IMR-90 (cell line): Measurements from ENCODE around the gene USP33. TPM values are rescaled to one million over a fixed set of nuclear protein-coding genes. Genes with fewer than 3 reads are reported as not detected.

Source experiments
- ATAC-seq: fragments of 200-7000 bp; cut with Tn5 transposase; 2 replicates; pipeline ENCODE4 v1.9.1; 2020; ENCODE audit warnings: low read depth, mild to moderate bottlenecking, moderate library complexity
- BruUV-seq: library from RNA; stranded (reverse); fragments of 400-500 nt; replicated peaks from 2 replicates; lab custom pipeline; 2021; lab: Mats Ljungman, UMichigan
- CTCF ChIA-PET: fragments of 300-600 bp; formaldehyde crosslinking; extraction: SDS; loops from one replicate; lab custom pipeline; 2021; ENCODE audit warnings: antibody characterized with exemption; lab: Yijun Ruan, JAX
- POLR2A ChIA-PET: fragments of 300-600 bp; sonication (Branson Sonifier 250); formaldehyde crosslinking; loops from one replicate; lab custom pipeline; 2022; ENCODE audit warnings: antibody characterized with exemption; ENCODE audit not compliant: unreplicated experiment; lab: Charles Lee
- DNase-seq: peaks from one replicate; pipeline ENCODE4 v3.0.0; 2013
- H2AFZ ChIP-seq: replicated peaks from 2 replicates; pipeline ENCODE3; 2013; ENCODE audit warnings: low read length, mild to moderate bottlenecking; ENCODE audit not compliant: poor library complexity
- H2AK5ac ChIP-seq: 2 replicates; pipeline ENCODE4 v1.6.1; 2013; ENCODE audit warnings: low read depth, low read length, inconsistent platforms
- H2AK9ac ChIP-seq: replicated peaks from 2 replicates; pipeline ENCODE3; 2013; ENCODE audit warnings: mild to moderate bottlenecking, low read depth, low read length, moderate library complexity; ENCODE audit not compliant: poor library complexity
- H2BK120ac ChIP-seq: 2 replicates; pipeline ENCODE4 v1.6.1; 2013; ENCODE audit warnings: low read depth, low read length, inconsistent platforms
- H2BK15ac ChIP-seq: 3 replicates; pipeline ENCODE4 v1.6.1; 2013; ENCODE audit warnings: low read depth, low read length, inconsistent platforms
- H2BK20ac ChIP-seq: 2 replicates; pipeline ENCODE4 v1.6.1; 2013; ENCODE audit warnings: low read depth, mild to moderate bottlenecking, inconsistent platforms, low read length, moderate library complexity
- H2BK5ac ChIP-seq: 2 replicates; pipeline ENCODE4 v1.6.1; 2013; ENCODE audit warnings: mild to moderate bottlenecking, low read depth, low read length, inconsistent platforms; ENCODE audit not compliant: poor library complexity, severe bottlenecking
- H3K14ac ChIP-seq: replicated peaks from 2 replicates; pipeline ENCODE4 v1.6.1; 2013; ENCODE audit warnings: low read depth, low read length, inconsistent platforms
- H3K18ac ChIP-seq: 2 replicates; pipeline ENCODE4 v1.6.1; 2013; ENCODE audit warnings: low read depth, low read length, control low read depth
- H3K23ac ChIP-seq: 2 replicates; pipeline ENCODE4 v1.6.1; 2013; ENCODE audit warnings: low read depth, low read length, inconsistent platforms
- H3K27ac ChIP-seq: 2 replicates; pipeline ENCODE4 v1.5.1; 2013; ENCODE audit warnings: mild to moderate bottlenecking, control low read depth, low read length; ENCODE audit not compliant: insufficient read depth
- H3K27me3 ChIP-seq: 2 replicates; pipeline ENCODE4 v1.6.1; 2013; ENCODE audit warnings: low read length; ENCODE audit not compliant: control insufficient read depth, insufficient read depth
- H3K36me3 ChIP-seq: 2 replicates; pipeline ENCODE4 v1.6.1; 2013; ENCODE audit warnings: low read length, mixed read lengths; ENCODE audit not compliant: control insufficient read depth, insufficient read depth
- H3K4ac ChIP-seq: 2 replicates; pipeline ENCODE4 v1.6.1; 2013; ENCODE audit warnings: low read depth, low read length, inconsistent platforms
- H3K4me1 ChIP-seq: 2 replicates; pipeline ENCODE4 v1.6.1; 2013; ENCODE audit warnings: low read length, mixed read lengths; ENCODE audit not compliant: control insufficient read depth, insufficient read depth
- H3K4me2 ChIP-seq: 2 replicates; pipeline ENCODE4 v1.6.1; 2013; ENCODE audit warnings: low read depth, mild to moderate bottlenecking, control low read depth, low read length, moderate library complexity
- H3K4me3 ChIP-seq: 2 replicates; pipeline ENCODE4 v1.5.1; 2013; ENCODE audit warnings: low read depth, mild to moderate bottlenecking, control low read depth, low read length, moderate library complexity; ENCODE audit not compliant: insufficient read depth
- H3K56ac ChIP-seq: 2 replicates; pipeline ENCODE4 v1.6.1; 2013; ENCODE audit warnings: low read length, inconsistent platforms; ENCODE audit not compliant: insufficient read depth; ENCODE audit errors: extremely low read depth
- H3K79me1 ChIP-seq, 2 experiments: 2 replicates each; pipeline ENCODE4 v1.6.1; 2013; ENCODE audit warnings: low read length in 2 of 2, inconsistent platforms in 1 of 2, low read depth in 1 of 2
- H3K9ac ChIP-seq: 2 replicates; pipeline ENCODE4 v1.6.1; 2013; ENCODE audit warnings: low read depth, low read length, control low read depth
- H3K9me1 ChIP-seq: 2 replicates; pipeline ENCODE4 v1.6.1; 2013; ENCODE audit warnings: low read length, inconsistent platforms; ENCODE audit not compliant: insufficient read depth
- H3K9me3 ChIP-seq: 2 replicates; pipeline ENCODE4 v1.6.1; 2013; ENCODE audit warnings: low read length; ENCODE audit not compliant: control insufficient read depth, insufficient read depth
- H4K20me1 ChIP-seq: 2 replicates; pipeline ENCODE4 v1.6.1; 2013; ENCODE audit warnings: low read length, inconsistent platforms; ENCODE audit not compliant: insufficient read depth
- H4K5ac ChIP-seq: 2 replicates; pipeline ENCODE4 v1.6.1; 2013; ENCODE audit warnings: mild to moderate bottlenecking, low read depth, low read length, control low read depth
- H4K8ac ChIP-seq, 2 experiments: 2 replicates each; pipeline ENCODE4 v1.6.1; 2013; ENCODE audit warnings: low read depth in 2 of 2, low read length in 2 of 2, control low read depth in 1 of 2, inconsistent platforms in 1 of 2
- H4K91ac ChIP-seq: 2 replicates; pipeline ENCODE4 v1.6.1; 2013; ENCODE audit warnings: low read depth, low read length, inconsistent platforms; ENCODE audit not compliant: insufficient read depth
- MAFK ChIP-seq: IDR thresholded peaks from 2 replicates; pipeline ENCODE4 v1.6.1; 2012; ENCODE audit warnings: low read depth, low read length, improper control_type of control experiment
- WGBS, 2 experiments: methylation state at CpG; one replicate each; pipeline versions ENCODE4 v1.1.5 to v1.1.7; 2013; ENCODE audit warnings: missing lambda C conversion rate in 2 of 2; ENCODE audit not compliant: insufficient read length in 1 of 2; ENCODE audit errors: extremely low coverage in 2 of 2; 5-methylcytosine and 5-hydroxymethylcytosine counted together
- dilution Hi-C: fragments of 300-500 bp; cut with HindIII; formaldehyde crosslinking; loops from one replicate; pipeline ENCODE4 v1.14.3; 2018; ENCODE audit warnings: low sequenced_read_pairs; ENCODE audit not compliant: unreplicated experiment
- in situ Hi-C: fragments of 300-500 bp; cut with MboI; formaldehyde crosslinking; loops from 3 replicates; pipeline ENCODE4 v1.14.3; 2019; ENCODE audit warnings: low sequenced_read_pairs, inconsistent platforms, mixed read lengths
- intact Hi-C: fragments of 100-400 bp; cut with micrococcal nuclease; formaldehyde crosslinking; loops from 2 replicates; pipeline ENCODE4 v1.10.0; 2022
- polyA plus RNA-seq, 3 experiments: library from polyadenylated mRNA; depleted of rRNA; stranded (reverse); fragments of >200 nt; gene quantifications; 2 replicates each; pipeline ENCODE4 v1.2.3, GENCODE V29; 2012; ENCODE audit warnings: low replicate concordance in 1 of 3
- total RNA-seq: library from RNA; depleted of rRNA; stranded (reverse); fragments of >200 nt; gene quantifications from 2 replicates; pipeline ENCODE4 v1.2.3, GENCODE V29; 2012
- TF ChIP-seq, protein P1 (sequence below): fragments of 150-350 bp; IDR thresholded peaks from 2 replicates; pipeline ENCODE4 v1.6.1; 2017; ENCODE audit warnings: mild to moderate bottlenecking, antibody characterized with exemption, low read length, low read depth

The USP33 gene
- total and polyA plus RNA-seq, 2 of the 4 experiments (the other 2 are of a cell fraction) = 33.7 to 64.5 TPM

DNA sequence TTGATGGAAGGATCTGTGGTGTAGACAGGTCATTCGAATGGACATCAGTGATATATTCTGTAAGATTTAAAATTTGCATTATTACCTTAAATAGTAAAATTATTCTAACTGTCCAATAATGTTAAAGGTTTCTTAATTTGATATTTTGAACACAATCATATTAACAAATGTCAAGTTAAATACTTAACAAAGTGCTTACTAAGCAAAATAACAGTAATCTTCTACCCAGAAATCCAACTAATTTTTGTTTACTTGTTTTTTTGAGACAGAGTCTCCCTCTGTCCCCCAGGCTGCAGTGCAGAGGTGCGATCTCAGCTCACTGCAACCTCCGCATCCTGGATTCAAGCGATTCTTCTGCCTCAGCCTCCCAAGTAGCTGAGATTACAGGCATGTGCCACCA, 33.9 kb downstream of the USP33 start:
- no TSS peak for BruUV-seq
- no peak overlapping the region for H3K23ac ChIP-seq
- H2BK20ac ChIP-seq = no peak overlapping the region
- H3K9me1 ChIP-seq = no peaks in the 10 kb centered on the region
- H4K8ac ChIP-seq = no peak overlapping the region
- no peak overlapping the region for H3K4me3 ChIP-seq
- no peak overlapping the region for H3K9ac ChIP-seq
- no peak overlapping the region for H2AFZ ChIP-seq
- H4K5ac ChIP-seq = no peak overlapping the region
- H3K27ac ChIP-seq = no peak overlapping the region
- intact Hi-C loops (no loop called here), in situ Hi-C loops (no loop called here), dilution Hi-C loops (no loop called here)
- CTCF ChIA-PET = no interaction called here
- POLR2A ChIA-PET = no interaction called here
- no peak for DNase-seq
- H3K56ac ChIP-seq = no peak overlapping the region
- no peaks in the 10 kb centered on the region for H3K27me3 ChIP-seq
- H3K79me1 ChIP-seq = peaks cover 0 to 7% of the 10 kb centered on the region in 2 experiments; a peak in 1 of 4 replicates
- H2BK5ac ChIP-seq = no peak overlapping the region
- no CpG with 5 or more reads among the region's 4 CpGs for WGBS, 2 experiments
- peak; percentile 97 for TF ChIP-seq MAFK
- TF ChIP-seq, protein P1, sequence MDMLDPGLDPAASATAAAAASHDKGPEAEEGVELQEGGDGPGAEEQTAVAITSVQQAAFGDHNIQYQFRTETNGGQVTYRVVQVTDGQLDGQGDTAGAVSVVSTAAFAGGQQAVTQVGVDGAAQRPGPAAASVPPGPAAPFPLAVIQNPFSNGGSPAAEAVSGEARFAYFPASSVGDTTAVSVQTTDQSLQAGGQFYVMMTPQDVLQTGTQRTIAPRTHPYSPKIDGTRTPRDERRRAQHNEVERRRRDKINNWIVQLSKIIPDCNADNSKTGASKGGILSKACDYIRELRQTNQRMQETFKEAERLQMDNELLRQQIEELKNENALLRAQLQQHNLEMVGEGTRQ = no peak
- H2AK9ac ChIP-seq = no peak overlapping the region
- no peak for ATAC-seq
- no peak overlapping the region for H3K14ac ChIP-seq
- no peaks in the 10 kb centered on the region for H3K4me1 ChIP-seq
- no peak overlapping the region for H3K18ac ChIP-seq
- H3K4ac ChIP-seq = no peak overlapping the region
- H3K9me3 ChIP-seq = no peaks in the 10 kb centered on the region
- H4K91ac ChIP-seq = no peak overlapping the region
- H2BK15ac ChIP-seq = no peak overlapping the region
- H3K4me2 ChIP-seq = no peak overlapping the region
- H3K36me3 ChIP-seq = peaks cover 34% of the 10 kb centered on the region
- H4K20me1 ChIP-seq = no peaks in the 10 kb centered on the region
- H2BK120ac ChIP-seq = no peak overlapping the region
- H2AK5ac ChIP-seq = no peak overlapping the region
